Endometrial microvascular endothelial cells (primary cell): ENCODE measurements around the gene SPNS3. TPM values are rescaled to one million over a fixed set of nuclear protein-coding genes. Genes with fewer than 3 reads are reported as not detected.

Experiments used
- in situ Hi-C: cut with HindIII; loops from 2 replicates; pipeline ENCODE4 v1.10.0; 2017; ENCODE audit warnings: low sequenced_read_pairs, low pct_unique_long_range_greater_than_20kb; ENCODE audit errors: inconsistent ontology term
- total RNA-seq: library from RNA; depleted of rRNA; stranded (reverse); fragments of >200 nt; gene quantifications from one replicate; pipeline ENCODE4 v1.2.3, GENCODE V29; 2015; ENCODE audit errors: inconsistent ontology term

SPNS3 gene
- total RNA-seq, 1 donor from 2014 or later: 0.65 TPM

DNA sequence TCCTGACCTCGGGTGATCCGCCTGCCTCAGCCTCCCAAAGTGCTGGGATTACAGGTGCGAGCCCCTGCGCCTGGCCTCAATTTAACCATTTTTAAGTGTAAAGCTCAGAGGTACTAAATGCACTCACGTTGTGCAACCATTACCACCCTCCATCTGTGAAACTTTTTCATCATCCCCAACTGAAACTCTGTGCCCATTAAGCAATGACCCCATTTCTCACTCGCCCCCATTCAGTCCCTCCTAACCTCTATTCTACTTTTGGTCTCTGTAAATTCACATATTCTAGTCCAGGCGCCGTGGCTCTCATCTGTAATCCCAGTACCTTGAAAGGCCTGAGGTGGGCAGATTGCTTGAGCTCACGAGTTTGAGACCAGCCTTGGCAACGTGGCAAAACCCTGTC is 8.3 kb upstream of the SPNS3 start:
- in situ Hi-C loops: loop anchor here (10.0 kb wide), 1 partner anchor 109 kb away; no protein-coding TSS in a partner anchor

DNA sequence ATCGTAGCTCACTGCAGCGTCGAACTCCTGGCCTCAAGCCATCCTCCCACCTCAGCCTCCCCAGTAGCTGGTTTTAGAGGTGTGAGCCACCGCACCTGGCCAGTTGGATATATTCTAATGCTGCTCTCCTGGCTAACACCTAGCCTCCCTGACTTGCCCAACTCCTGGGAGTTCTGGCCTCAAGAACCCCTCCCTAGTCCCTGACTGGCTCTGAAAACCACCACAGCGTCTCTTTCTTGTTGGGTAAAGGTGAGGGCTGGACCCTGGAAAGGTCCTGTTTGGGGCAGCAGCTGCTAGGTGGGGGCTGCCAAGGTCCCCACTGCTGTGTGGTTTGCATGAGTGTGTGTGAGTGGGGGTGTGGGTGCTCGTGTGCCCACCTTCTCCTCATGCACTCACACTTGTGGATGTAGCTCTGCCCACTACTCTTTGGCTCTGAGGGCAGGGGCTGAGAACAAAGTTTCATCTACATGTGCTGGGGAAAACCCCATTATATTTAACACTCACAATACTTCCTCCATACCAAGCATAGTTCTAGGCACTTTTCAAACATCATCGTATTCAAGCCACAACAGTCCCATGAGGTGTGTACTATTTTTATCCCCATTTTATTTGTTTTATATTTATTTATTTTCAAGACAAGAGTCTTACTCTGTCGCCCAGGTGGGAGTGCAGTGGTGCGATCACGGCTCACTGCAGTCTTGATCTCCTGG is 7.1 kb upstream of the SPNS3 start:
- in situ Hi-C loops: loop anchor here (10.0 kb wide), 1 partner anchor 108 kb away; no protein-coding TSS in a partner anchor

DNA sequence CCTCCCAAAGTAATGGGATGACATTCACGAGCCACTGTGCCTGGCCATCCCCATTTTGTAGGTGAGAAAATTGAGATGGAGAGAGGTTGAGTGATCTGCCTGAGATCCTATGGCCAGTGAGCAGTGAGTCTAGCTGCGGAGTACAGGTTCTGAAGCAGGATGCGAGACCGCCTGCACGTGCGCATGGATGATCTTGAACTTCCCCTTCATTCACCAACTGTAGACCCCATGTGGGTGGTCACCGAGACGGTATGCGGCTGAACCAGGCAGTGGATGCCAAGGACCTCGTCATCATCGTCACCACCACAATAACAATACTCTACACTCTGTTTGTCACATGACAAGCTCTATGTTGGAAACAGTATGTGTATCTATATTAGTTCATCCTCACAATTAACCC is 6.2 kb upstream of the SPNS3 start:
- in situ Hi-C loops: loop anchor here (10.0 kb wide), 1 partner anchor 107 kb away; no protein-coding TSS in a partner anchor

GRCh38 chr17:4436381-4436780 is 2.6 kb downstream of the SPNS3 start:
- in situ Hi-C loops: no loop called here

GRCh38 chr17:4436846-4437245 is 3.1 kb downstream of the SPNS3 start:
- in situ Hi-C loops: no loop called here

DNA sequence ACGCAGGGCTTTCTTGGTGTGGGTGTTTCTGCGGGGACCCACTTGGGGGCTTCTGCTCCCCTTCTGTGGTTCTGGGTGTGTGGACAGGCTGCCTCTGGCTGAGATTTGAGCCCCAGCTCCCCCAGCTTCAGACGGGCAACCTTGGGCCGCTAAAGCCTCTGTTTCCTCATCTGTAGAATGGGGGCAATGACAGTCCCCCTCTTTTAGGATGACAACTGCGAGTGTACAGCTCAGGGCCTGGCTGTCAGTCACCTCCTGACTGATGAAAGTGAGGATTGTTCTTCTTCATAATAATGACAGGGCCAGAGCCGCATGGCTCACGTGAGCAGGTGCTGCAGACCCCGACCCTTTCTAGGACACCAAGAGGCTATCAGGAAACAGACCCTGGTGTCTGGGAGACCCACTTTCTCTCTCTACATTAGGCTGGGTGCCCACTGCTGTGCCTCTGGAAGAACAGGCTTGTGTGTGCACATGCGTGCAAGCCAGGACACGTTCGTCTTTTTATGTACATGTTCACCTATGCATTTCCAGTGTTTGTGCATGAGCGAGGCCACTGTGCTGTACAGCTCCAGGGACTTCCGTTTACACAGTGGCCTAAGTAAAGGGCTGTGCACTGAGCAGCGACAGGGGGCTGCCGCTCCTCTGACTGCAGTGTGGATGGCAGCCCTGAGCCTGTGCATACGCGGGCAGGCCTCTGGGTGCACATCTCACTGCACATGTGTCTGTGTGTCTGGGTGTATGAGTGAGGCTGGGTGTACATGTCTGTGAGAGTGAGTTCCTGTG is 4.6 kb downstream of the SPNS3 start:
- in situ Hi-C loops: no loop called here

DNA sequence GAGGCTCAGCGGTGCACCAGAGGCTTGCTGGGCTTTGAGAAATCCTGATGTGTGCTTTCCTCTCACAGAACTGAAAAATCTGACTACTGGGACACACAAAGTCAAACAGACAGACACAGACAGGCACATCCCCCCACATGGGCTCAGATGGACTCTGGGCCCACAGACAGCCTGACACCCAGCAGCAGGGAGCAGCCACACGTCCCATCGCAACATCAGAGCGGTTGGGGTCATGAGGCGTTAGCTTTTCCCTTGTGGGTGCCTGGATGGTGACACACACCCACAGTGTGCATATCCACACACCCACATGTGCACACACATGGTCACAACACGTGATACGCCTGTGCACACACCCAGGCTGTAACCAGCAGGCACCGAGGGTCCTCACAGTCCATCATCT is 6.3 kb downstream of the SPNS3 start:
- in situ Hi-C loops: no loop called here

DNA sequence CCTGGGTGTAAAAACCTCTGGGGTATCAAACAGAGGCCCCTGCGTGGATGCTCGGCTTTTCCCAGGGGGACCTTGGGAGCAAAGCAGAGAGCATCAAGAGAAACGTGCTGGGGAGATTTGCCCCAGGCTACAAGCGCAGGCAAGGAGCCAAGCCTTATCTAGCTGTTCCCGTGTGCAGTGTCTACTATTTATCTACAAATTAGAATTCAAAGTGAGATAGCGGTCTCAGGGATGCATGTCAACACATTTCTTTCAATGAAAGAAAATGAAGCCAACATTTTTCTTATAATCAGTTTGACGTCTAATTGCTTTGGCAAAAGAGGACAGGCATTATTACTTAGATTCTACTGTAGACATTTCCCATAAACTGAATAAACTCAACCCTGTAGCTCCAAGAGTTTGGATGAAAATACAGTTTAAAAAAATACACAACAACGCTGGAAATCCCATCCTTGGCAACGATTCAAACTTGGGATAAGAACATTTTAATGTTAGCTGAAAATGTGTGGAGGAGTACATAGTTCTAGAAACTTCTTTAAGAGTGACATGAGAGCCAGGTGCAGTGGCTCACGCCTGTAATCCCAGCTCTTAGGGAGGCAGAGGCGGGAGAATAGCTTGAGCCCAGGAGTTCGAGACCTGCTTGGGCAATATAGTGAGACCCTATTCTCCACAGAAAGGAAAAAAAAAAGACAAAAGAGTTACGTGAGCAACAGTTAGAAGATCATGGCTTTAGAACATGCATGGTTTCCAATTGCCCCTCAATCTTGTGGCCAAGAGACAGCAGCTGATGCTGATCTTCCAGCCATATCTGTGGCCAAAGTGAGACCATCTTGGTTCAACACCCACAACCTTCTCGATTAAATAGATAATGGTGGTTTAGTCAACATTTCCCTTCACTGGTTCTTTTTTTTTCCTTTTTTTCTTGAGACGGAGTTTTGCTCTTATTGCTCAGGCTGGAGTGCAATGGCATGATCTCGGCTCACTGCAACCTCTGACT is 7.2 kb downstream of the SPNS3 start:
- in situ Hi-C loops: no loop called here

DNA sequence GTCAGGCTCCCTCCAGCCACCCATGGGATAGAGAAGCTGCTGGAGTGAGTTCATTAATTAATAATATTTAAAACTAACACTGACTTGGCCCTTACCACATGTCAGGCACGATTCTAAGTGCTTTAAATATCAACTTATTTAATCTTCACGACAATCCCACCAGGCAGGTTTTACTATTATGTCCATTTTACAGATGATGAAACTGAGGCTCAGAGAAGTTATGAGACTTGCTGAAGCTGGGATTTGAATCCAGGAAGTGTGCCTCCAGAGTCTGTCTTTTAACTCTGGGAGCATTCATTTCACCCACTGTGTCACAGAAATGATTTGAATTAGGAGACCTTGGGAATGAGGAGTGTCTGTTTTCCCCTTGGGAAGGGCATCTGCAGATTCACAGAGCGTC is 8.8 kb downstream of the SPNS3 start:
- in situ Hi-C loops: no loop called here

- in situ Hi-C loops: no loop called here
Observed at GRCh38 chr17:4443476-4443875, 9.7 kb downstream of the SPNS3 start.

DNA sequence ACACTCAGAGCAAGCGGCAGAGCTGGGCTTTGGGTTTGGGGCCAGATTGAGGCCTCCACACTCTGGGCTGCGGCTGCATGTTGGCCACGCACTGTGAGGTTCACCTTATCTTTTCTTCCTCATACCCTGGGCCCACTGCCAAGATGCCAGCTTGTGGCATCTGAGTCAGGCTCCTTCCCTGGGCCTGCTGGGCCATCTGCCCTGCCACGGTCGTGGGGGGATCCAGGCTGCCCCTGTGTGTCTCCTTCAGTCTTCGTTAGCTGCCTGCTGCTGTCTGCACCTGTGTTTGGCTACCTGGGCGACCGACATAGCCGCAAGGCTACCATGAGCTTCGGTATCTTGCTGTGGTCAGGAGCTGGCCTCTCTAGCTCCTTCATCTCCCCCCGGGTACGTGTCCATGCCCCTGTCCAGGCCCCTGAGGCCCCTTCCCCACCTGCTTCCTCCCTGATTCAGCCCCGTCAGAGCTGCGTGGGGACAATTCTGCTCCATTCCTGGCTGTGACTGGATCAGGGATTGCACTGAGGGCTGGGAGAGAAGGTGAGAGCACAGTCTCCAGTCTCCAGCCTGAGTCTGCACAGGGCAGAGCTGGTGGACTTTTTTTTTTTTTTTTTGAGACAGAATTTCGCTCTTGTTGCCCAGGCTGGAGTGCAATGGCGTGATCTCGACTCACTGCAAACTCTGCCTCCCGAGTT is 11.2 kb downstream of the SPNS3 start:
- in situ Hi-C loops: no loop called here

GRCh38 chr17:4445731-4446130 is 12.0 kb downstream of the SPNS3 start:
- in situ Hi-C loops: no loop called here

- in situ Hi-C loops: no loop called here
Observed at GRCh38 chr17:4446326-4447071, 12.8 kb downstream of the SPNS3 start.

GRCh38 chr17:4448197-4448980 is 14.6 kb downstream of the SPNS3 start:
- in situ Hi-C loops: no loop called here

- in situ Hi-C loops: no loop called here
Observed at GRCh38 chr17:4449736-4450135, 16.0 kb downstream of the SPNS3 start.

DNA sequence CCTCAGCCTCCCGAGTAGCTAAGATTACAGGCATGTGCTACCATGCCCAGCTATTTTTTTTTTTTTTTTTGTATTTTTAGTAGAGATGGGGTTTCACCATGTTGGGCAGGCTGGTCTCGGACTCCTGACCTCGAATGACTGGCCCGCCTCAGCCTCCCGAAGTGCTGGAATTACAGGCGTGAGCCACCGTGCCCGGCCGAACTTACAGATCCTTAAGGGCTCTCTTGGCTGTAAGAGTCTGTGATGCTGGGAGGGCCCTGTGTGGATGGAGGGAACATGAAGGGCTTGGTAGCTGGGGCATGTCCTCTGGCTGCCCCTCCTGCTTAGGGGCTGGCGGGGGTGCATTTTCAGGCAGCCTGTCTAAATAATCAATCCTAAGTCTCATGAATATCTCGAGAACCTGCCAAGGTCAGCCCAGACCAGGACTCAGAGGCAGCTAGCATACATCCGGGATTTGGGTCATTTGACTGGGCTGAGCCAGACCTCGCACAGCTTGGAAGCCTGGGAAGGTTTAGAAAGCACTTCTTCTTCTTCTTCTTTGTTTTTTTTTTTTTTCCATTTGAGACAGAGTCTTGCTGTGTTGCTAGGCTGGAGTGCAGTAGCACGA is 17.1 kb downstream of the SPNS3 start:
- in situ Hi-C loops: no loop called here
